ENCODE data around the gene ZNHIT3. TPM values are rescaled to one million over a fixed set of nuclear protein-coding genes. Genes with fewer than 3 reads are reported as not detected.

Gene ZNHIT3
- total RNA-seq, 1 experiment from 2014 or later, result 72.1 TPM

- no peak overlapping the region for H2AFZ ChIP-seq (ENCODE audit: low read length)
Observed at GRCh38 chr17:36460265-36460937, 26.1 kb upstream of the ZNHIT3 start.

GRCh38 chr17:36461330-36462110 is 25.0 kb upstream of the ZNHIT3 start:
- Histone ChIP-seq H3K36me3 (ENCODE audit: insufficient read depth, low read length) (no peaks in the 10 kb centered on the region), H3K4me2 (ENCODE audit: low read depth, low read length, poor library complexity, severe bottlenecking) (no peak overlapping the region), H2AFZ (ENCODE audit: low read length) (no peak overlapping the region), H3K9me3 (ENCODE audit: low read length) (no peaks in the 10 kb centered on the region), H3K4me1 (ENCODE audit: low read length) (no peaks in the 10 kb centered on the region), H3K9me2 (replicated peaks; ENCODE audit: insufficient read depth, low read length) (no peaks in the 10 kb centered on the region), H3K4me3 (ENCODE audit: low read length) (no peak overlapping the region), H4K20me1 (ENCODE audit: insufficient read depth, low read depth, low read length) (no peaks in the 10 kb centered on the region), H3K27me3 (ENCODE audit: low read length) (no peaks in the 10 kb centered on the region), H3K9ac (ENCODE audit: low read length) (no peak overlapping the region), H3K79me2 (ENCODE audit: low read length) (no peaks in the 10 kb centered on the region), H3K27ac (ENCODE audit: low read length) (no peak overlapping the region)
- no peak for DNase-seq

More at GRCh38 chr17:36460265-36460937, 26.1 kb upstream of the ZNHIT3 start:
- Histone ChIP-seq H3K4me2 (ENCODE audit: low read depth, low read length, poor library complexity, severe bottlenecking) (no peak overlapping the region), H3K4me3 (ENCODE audit: low read length) (no peak overlapping the region), H3K9ac (ENCODE audit: low read length) (no peak overlapping the region), H3K79me2 (ENCODE audit: low read length) (no peaks in the 10 kb centered on the region), H3K27ac (ENCODE audit: low read length) (no peak overlapping the region), H3K27me3 (ENCODE audit: low read length) (no peaks in the 10 kb centered on the region), H3K36me3 (ENCODE audit: insufficient read depth, low read length) (no peaks in the 10 kb centered on the region), H4K20me1 (ENCODE audit: insufficient read depth, low read depth, low read length) (no peaks in the 10 kb centered on the region), H3K9me3 (ENCODE audit: low read length) (no peaks in the 10 kb centered on the region), H3K4me1 (ENCODE audit: low read length) (no peaks in the 10 kb centered on the region), H3K9me2 (replicated peaks; ENCODE audit: insufficient read depth, low read length) (no peaks in the 10 kb centered on the region)
- DNase-seq, result no peak

- no peaks in the 10 kb centered on the region for H3K9me3 ChIP-seq (ENCODE audit: low read length)
- no peak overlapping the region for H3K4me2 ChIP-seq (ENCODE audit: low read depth, low read length, poor library complexity, severe bottlenecking)
- no peaks in the 10 kb centered on the region for H3K79me2 ChIP-seq (ENCODE audit: low read length)
- no peaks in the 10 kb centered on the region for H3K27me3 ChIP-seq (ENCODE audit: low read length)
- H3K4me3 ChIP-seq (ENCODE audit: low read length), result no peak overlapping the region
- H3K9ac ChIP-seq (ENCODE audit: low read length), result no peak overlapping the region
- H3K9me2 ChIP-seq (replicated peaks; ENCODE audit: insufficient read depth, low read length), result no peaks in the 10 kb centered on the region
- H2AFZ ChIP-seq (ENCODE audit: low read length), result no peak overlapping the region
- H4K20me1 ChIP-seq (ENCODE audit: insufficient read depth, low read depth, low read length), result no peaks in the 10 kb centered on the region
- H3K27ac ChIP-seq (ENCODE audit: low read length), result no peak overlapping the region
- peaks cover 6% of the 10 kb centered on the region for H3K4me1 ChIP-seq (ENCODE audit: low read length)
- no peak for DNase-seq
- H3K36me3 ChIP-seq (ENCODE audit: insufficient read depth, low read length), result no peaks in the 10 kb centered on the region
Observed at GRCh38 chr17:36463916-36464764, 22.3 kb upstream of the ZNHIT3 start.

- Histone ChIP-seq H3K4me1 (ENCODE audit: low read length) (peaks cover 7% of the 10 kb centered on the region), H3K9me3 (ENCODE audit: low read length) (no peaks in the 10 kb centered on the region), H3K27ac (ENCODE audit: low read length) (no peak overlapping the region), H3K79me2 (ENCODE audit: low read length) (no peaks in the 10 kb centered on the region), H3K4me2 (ENCODE audit: low read depth, low read length, poor library complexity, severe bottlenecking) (no peak overlapping the region), H3K36me3 (ENCODE audit: insufficient read depth, low read length) (no peaks in the 10 kb centered on the region), H3K4me3 (ENCODE audit: low read length) (no peak overlapping the region), H2AFZ (ENCODE audit: low read length) (no peak overlapping the region), H3K27me3 (ENCODE audit: low read length) (no peaks in the 10 kb centered on the region), H3K9ac (ENCODE audit: low read length) (no peak overlapping the region), H4K20me1 (ENCODE audit: insufficient read depth, low read depth, low read length) (no peaks in the 10 kb centered on the region; the same call in 1 of the 2 replicates), H3K9me2 (replicated peaks; ENCODE audit: insufficient read depth, low read length) (no peaks in the 10 kb centered on the region)
- no peak for DNase-seq
Observed at GRCh38 chr17:36464765-36465088, 21.8 kb upstream of the ZNHIT3 start.

GRCh38 chr17:36468903-36469635 is 17.4 kb upstream of the ZNHIT3 start:
- Histone ChIP-seq H3K4me1 (ENCODE audit: low read length) (peaks cover 29% of the 10 kb centered on the region), H3K27me3 (ENCODE audit: low read length) (no peaks in the 10 kb centered on the region), H3K4me3 (ENCODE audit: low read length) (no peak overlapping the region), H2AFZ (ENCODE audit: low read length) (no peak overlapping the region), H3K9ac (ENCODE audit: low read length) (no peak overlapping the region), H3K9me3 (ENCODE audit: low read length) (no peaks in the 10 kb centered on the region), H3K36me3 (ENCODE audit: insufficient read depth, low read length) (no peaks in the 10 kb centered on the region), H3K4me2 (ENCODE audit: low read depth, low read length, poor library complexity, severe bottlenecking) (no peak overlapping the region), H4K20me1 (ENCODE audit: insufficient read depth, low read depth, low read length) (no peaks in the 10 kb centered on the region; the same call in 1 of the 2 replicates), H3K27ac (ENCODE audit: low read length) (no peak overlapping the region), H3K9me2 (replicated peaks; ENCODE audit: insufficient read depth, low read length) (no peaks in the 10 kb centered on the region), H3K79me2 (ENCODE audit: low read length) (no peaks in the 10 kb centered on the region)
- DNase-seq, result no peak

- no peaks in the 10 kb centered on the region for H3K27me3 ChIP-seq (ENCODE audit: low read length)
- H3K4me3 ChIP-seq (ENCODE audit: low read length), result no peak overlapping the region
- H3K9me2 ChIP-seq (replicated peaks; ENCODE audit: insufficient read depth, low read length), result no peaks in the 10 kb centered on the region
- H3K4me1 ChIP-seq (ENCODE audit: low read length), result peaks cover 29% of the 10 kb centered on the region
- H3K4me2 ChIP-seq (ENCODE audit: low read depth, low read length, poor library complexity, severe bottlenecking), result no peak overlapping the region
- no peak for DNase-seq
- no peaks in the 10 kb centered on the region for H3K9me3 ChIP-seq (ENCODE audit: low read length)
- no peaks in the 10 kb centered on the region for H3K79me2 ChIP-seq (ENCODE audit: low read length)
- no peak overlapping the region for H3K27ac ChIP-seq (ENCODE audit: low read length)
- H3K36me3 ChIP-seq (ENCODE audit: insufficient read depth, low read length), result no peaks in the 10 kb centered on the region
- no peaks in the 10 kb centered on the region; the same call in 1 of the 2 replicates for H4K20me1 ChIP-seq (ENCODE audit: insufficient read depth, low read depth, low read length)
- H3K9ac ChIP-seq (ENCODE audit: low read length), result no peak overlapping the region
- H2AFZ ChIP-seq (ENCODE audit: low read length), result no peak overlapping the region
Observed at GRCh38 chr17:36469733-36470132, 16.7 kb upstream of the ZNHIT3 start.

GRCh38 chr17:36470499-36470898 is 16.0 kb upstream of the ZNHIT3 start:
- peak; percentile 83 for DNase-seq
- H3K79me2 ChIP-seq (ENCODE audit: low read length), result no peaks in the 10 kb centered on the region
- no peak overlapping the region for H2AFZ ChIP-seq (ENCODE audit: low read length)
- H3K4me3 ChIP-seq (ENCODE audit: low read length), result no peak overlapping the region
- H4K20me1 ChIP-seq (ENCODE audit: insufficient read depth, low read depth, low read length), result no peaks in the 10 kb centered on the region; the same call in 1 of the 2 replicates
- peaks cover 29% of the 10 kb centered on the region for H3K4me1 ChIP-seq (ENCODE audit: low read length)
- no peaks in the 10 kb centered on the region for H3K9me2 ChIP-seq (replicated peaks; ENCODE audit: insufficient read depth, low read length)
- peak overlapping the region; percentile 1 for H3K4me2 ChIP-seq (ENCODE audit: low read depth, low read length, poor library complexity, severe bottlenecking)
- no peak overlapping the region for H3K9ac ChIP-seq (ENCODE audit: low read length)
- no peak overlapping the region for H3K27ac ChIP-seq (ENCODE audit: low read length)
- no peaks in the 10 kb centered on the region for H3K27me3 ChIP-seq (ENCODE audit: low read length)
- H3K9me3 ChIP-seq (ENCODE audit: low read length), result no peaks in the 10 kb centered on the region
- H3K36me3 ChIP-seq (ENCODE audit: insufficient read depth, low read length), result no peaks in the 10 kb centered on the region

All from Karpas-422 (cell line).